IMR-90 (cell line): ENCODE data around the gene ANKRD40CL. TPM values are rescaled to one million over a fixed set of nuclear protein-coding genes. Genes with fewer than 3 reads are reported as not detected.

ENCODE experiments used
- ATAC-seq: fragments of 200-7000 bp; cut with Tn5 transposase; 2 replicates; pipeline ENCODE4 v1.9.1; 2020; ENCODE audit warnings: low read depth, mild to moderate bottlenecking, moderate library complexity
- BruUV-seq: library from RNA; stranded (reverse); fragments of 400-500 nt; replicated peaks from 2 replicates; lab custom pipeline; 2021; lab: Mats Ljungman, UMichigan
- CTCF ChIA-PET: fragments of 300-600 bp; formaldehyde crosslinking; extraction: SDS; loops from one replicate; lab custom pipeline; 2021; ENCODE audit warnings: antibody characterized with exemption; lab: Yijun Ruan, JAX
- POLR2A ChIA-PET: fragments of 300-600 bp; sonication (Branson Sonifier 250); formaldehyde crosslinking; loops from one replicate; lab custom pipeline; 2022; ENCODE audit warnings: antibody characterized with exemption; ENCODE audit not compliant: unreplicated experiment; lab: Charles Lee
- DNase-seq: peaks from one replicate; pipeline ENCODE4 v3.0.0; 2013
- H2AFZ ChIP-seq: replicated peaks from 2 replicates; pipeline ENCODE3; 2013; ENCODE audit warnings: low read length, mild to moderate bottlenecking; ENCODE audit not compliant: poor library complexity
- H2AK5ac ChIP-seq: 2 replicates; pipeline ENCODE4 v1.6.1; 2013; ENCODE audit warnings: low read depth, low read length, inconsistent platforms
- H2AK9ac ChIP-seq: replicated peaks from 2 replicates; pipeline ENCODE3; 2013; ENCODE audit warnings: mild to moderate bottlenecking, low read depth, low read length, moderate library complexity; ENCODE audit not compliant: poor library complexity
- H2BK120ac ChIP-seq: 2 replicates; pipeline ENCODE4 v1.6.1; 2013; ENCODE audit warnings: low read depth, low read length, inconsistent platforms
- H2BK15ac ChIP-seq: 3 replicates; pipeline ENCODE4 v1.6.1; 2013; ENCODE audit warnings: low read depth, low read length, inconsistent platforms
- H2BK20ac ChIP-seq: 2 replicates; pipeline ENCODE4 v1.6.1; 2013; ENCODE audit warnings: low read depth, mild to moderate bottlenecking, inconsistent platforms, low read length, moderate library complexity
- H2BK5ac ChIP-seq: 2 replicates; pipeline ENCODE4 v1.6.1; 2013; ENCODE audit warnings: mild to moderate bottlenecking, low read depth, low read length, inconsistent platforms; ENCODE audit not compliant: poor library complexity, severe bottlenecking
- H3K14ac ChIP-seq: replicated peaks from 2 replicates; pipeline ENCODE4 v1.6.1; 2013; ENCODE audit warnings: low read depth, low read length, inconsistent platforms
- H3K18ac ChIP-seq: 2 replicates; pipeline ENCODE4 v1.6.1; 2013; ENCODE audit warnings: low read depth, low read length, control low read depth
- H3K23ac ChIP-seq: 2 replicates; pipeline ENCODE4 v1.6.1; 2013; ENCODE audit warnings: low read depth, low read length, inconsistent platforms
- H3K27ac ChIP-seq: 2 replicates; pipeline ENCODE4 v1.5.1; 2013; ENCODE audit warnings: mild to moderate bottlenecking, control low read depth, low read length; ENCODE audit not compliant: insufficient read depth
- H3K27me3 ChIP-seq: 2 replicates; pipeline ENCODE4 v1.6.1; 2013; ENCODE audit warnings: low read length; ENCODE audit not compliant: control insufficient read depth, insufficient read depth
- H3K36me3 ChIP-seq: 2 replicates; pipeline ENCODE4 v1.6.1; 2013; ENCODE audit warnings: low read length, mixed read lengths; ENCODE audit not compliant: control insufficient read depth, insufficient read depth
- H3K4ac ChIP-seq: 2 replicates; pipeline ENCODE4 v1.6.1; 2013; ENCODE audit warnings: low read depth, low read length, inconsistent platforms
- H3K4me1 ChIP-seq: 2 replicates; pipeline ENCODE4 v1.6.1; 2013; ENCODE audit warnings: low read length, mixed read lengths; ENCODE audit not compliant: control insufficient read depth, insufficient read depth
- H3K4me2 ChIP-seq: 2 replicates; pipeline ENCODE4 v1.6.1; 2013; ENCODE audit warnings: low read depth, mild to moderate bottlenecking, control low read depth, low read length, moderate library complexity
- H3K4me3 ChIP-seq: 2 replicates; pipeline ENCODE4 v1.5.1; 2013; ENCODE audit warnings: low read depth, mild to moderate bottlenecking, control low read depth, low read length, moderate library complexity; ENCODE audit not compliant: insufficient read depth
- H3K56ac ChIP-seq: 2 replicates; pipeline ENCODE4 v1.6.1; 2013; ENCODE audit warnings: low read length, inconsistent platforms; ENCODE audit not compliant: insufficient read depth; ENCODE audit errors: extremely low read depth
- H3K79me1 ChIP-seq, 2 experiments: 2 replicates each; pipeline ENCODE4 v1.6.1; 2013; ENCODE audit warnings: low read length in 2 of 2, inconsistent platforms in 1 of 2, low read depth in 1 of 2
- H3K9ac ChIP-seq: 2 replicates; pipeline ENCODE4 v1.6.1; 2013; ENCODE audit warnings: low read depth, low read length, control low read depth
- H3K9me1 ChIP-seq: 2 replicates; pipeline ENCODE4 v1.6.1; 2013; ENCODE audit warnings: low read length, inconsistent platforms; ENCODE audit not compliant: insufficient read depth
- H3K9me3 ChIP-seq: 2 replicates; pipeline ENCODE4 v1.6.1; 2013; ENCODE audit warnings: low read length; ENCODE audit not compliant: control insufficient read depth, insufficient read depth
- H4K20me1 ChIP-seq: 2 replicates; pipeline ENCODE4 v1.6.1; 2013; ENCODE audit warnings: low read length, inconsistent platforms; ENCODE audit not compliant: insufficient read depth
- H4K5ac ChIP-seq: 2 replicates; pipeline ENCODE4 v1.6.1; 2013; ENCODE audit warnings: mild to moderate bottlenecking, low read depth, low read length, control low read depth
- H4K8ac ChIP-seq, 2 experiments: 2 replicates each; pipeline ENCODE4 v1.6.1; 2013; ENCODE audit warnings: low read depth in 2 of 2, low read length in 2 of 2, control low read depth in 1 of 2, inconsistent platforms in 1 of 2
- H4K91ac ChIP-seq: 2 replicates; pipeline ENCODE4 v1.6.1; 2013; ENCODE audit warnings: low read depth, low read length, inconsistent platforms; ENCODE audit not compliant: insufficient read depth
- BHLHE40 ChIP-seq: fragments of 150-350 bp; IDR thresholded peaks from 2 replicates; pipeline ENCODE4 v1.6.1; 2016; ENCODE audit warnings: mild to moderate bottlenecking, low read depth, low read length
- CEBPB ChIP-seq: IDR thresholded peaks from 2 replicates; pipeline ENCODE4 v1.6.1; 2012; ENCODE audit warnings: low read depth, low read length, improper control_type of control experiment
- CHD1 ChIP-seq: IDR thresholded peaks from 2 replicates; pipeline ENCODE4 v1.6.1; 2012; ENCODE audit warnings: low read depth, low read length, improper control_type of control experiment
- MAFK ChIP-seq: IDR thresholded peaks from 2 replicates; pipeline ENCODE4 v1.6.1; 2012; ENCODE audit warnings: low read depth, low read length, improper control_type of control experiment
- MAZ ChIP-seq: IDR thresholded peaks from 2 replicates; pipeline ENCODE4 v1.6.1; 2012; ENCODE audit warnings: low read depth, mild to moderate bottlenecking, low read length, improper control_type of control experiment, moderate library complexity, borderline replicate concordance
- MXI1 ChIP-seq: IDR thresholded peaks from 2 replicates; pipeline ENCODE4 v1.6.1; 2012; ENCODE audit warnings: low read depth, mild to moderate bottlenecking, low read length, moderate library complexity, borderline replicate concordance
- NFE2L2 ChIP-seq: fragments of 150-350 bp; IDR thresholded peaks from 2 replicates; pipeline ENCODE4 v1.6.1; 2016; ENCODE audit warnings: low read depth, mild to moderate bottlenecking, low read length
- POLR2A ChIP-seq: IDR thresholded peaks from 2 replicates; pipeline ENCODE4 v1.6.1; 2012; ENCODE audit warnings: mild to moderate bottlenecking, low read depth, low read length
- RCOR1 ChIP-seq: IDR thresholded peaks from 2 replicates; pipeline ENCODE4 v1.6.1; 2012; ENCODE audit warnings: mild to moderate bottlenecking, low read length, improper control_type of control experiment; ENCODE audit not compliant: insufficient replicate concordance
- SMC3 ChIP-seq: fragments of 150-350 bp; IDR thresholded peaks from 2 replicates; pipeline ENCODE4 v1.6.1; 2016; ENCODE audit warnings: low read depth, mild to moderate bottlenecking, antibody characterized with exemption, low read length, moderate library complexity
- WGBS, 2 experiments: methylation state at CpG; one replicate each; pipeline versions ENCODE4 v1.1.5 to v1.1.7; 2013; ENCODE audit warnings: missing lambda C conversion rate in 2 of 2; ENCODE audit not compliant: insufficient read length in 1 of 2; ENCODE audit errors: extremely low coverage in 2 of 2; 5-methylcytosine and 5-hydroxymethylcytosine counted together
- dilution Hi-C: fragments of 300-500 bp; cut with HindIII; formaldehyde crosslinking; loops from one replicate; pipeline ENCODE4 v1.14.3; 2018; ENCODE audit warnings: low sequenced_read_pairs; ENCODE audit not compliant: unreplicated experiment
- in situ Hi-C: fragments of 300-500 bp; cut with MboI; formaldehyde crosslinking; loops from 3 replicates; pipeline ENCODE4 v1.14.3; 2019; ENCODE audit warnings: low sequenced_read_pairs, inconsistent platforms, mixed read lengths
- intact Hi-C: fragments of 100-400 bp; cut with micrococcal nuclease; formaldehyde crosslinking; loops from 2 replicates; pipeline ENCODE4 v1.10.0; 2022
- polyA plus RNA-seq, 3 experiments: library from polyadenylated mRNA; depleted of rRNA; stranded (reverse); fragments of >200 nt; gene quantifications; 2 replicates each; pipeline ENCODE4 v1.2.3, GENCODE V29; 2012; ENCODE audit warnings: low replicate concordance in 1 of 3
- total RNA-seq: library from RNA; depleted of rRNA; stranded (reverse); fragments of >200 nt; gene quantifications from 2 replicates; pipeline ENCODE4 v1.2.3, GENCODE V29; 2012
- TF ChIP-seq, protein P1 (sequence below): conservative IDR thresholded peaks from 2 replicates; pipeline ENCODE4 v1.5.1; 2012; ENCODE audit warnings: mild to moderate bottlenecking, low read depth, low read length, improper control_type of control experiment
- TF ChIP-seq, protein P2 (sequence below): fragments of 150-350 bp; IDR thresholded peaks from 2 replicates; pipeline ENCODE4 v1.6.1; 2016; ENCODE audit warnings: low read depth, mild to moderate bottlenecking, low read length, moderate library complexity, borderline replicate concordance

The ANKRD40CL gene
- total and polyA plus RNA-seq, 2 of the 4 experiments (the other 2 are of a cell fraction): not detected

DNA sequence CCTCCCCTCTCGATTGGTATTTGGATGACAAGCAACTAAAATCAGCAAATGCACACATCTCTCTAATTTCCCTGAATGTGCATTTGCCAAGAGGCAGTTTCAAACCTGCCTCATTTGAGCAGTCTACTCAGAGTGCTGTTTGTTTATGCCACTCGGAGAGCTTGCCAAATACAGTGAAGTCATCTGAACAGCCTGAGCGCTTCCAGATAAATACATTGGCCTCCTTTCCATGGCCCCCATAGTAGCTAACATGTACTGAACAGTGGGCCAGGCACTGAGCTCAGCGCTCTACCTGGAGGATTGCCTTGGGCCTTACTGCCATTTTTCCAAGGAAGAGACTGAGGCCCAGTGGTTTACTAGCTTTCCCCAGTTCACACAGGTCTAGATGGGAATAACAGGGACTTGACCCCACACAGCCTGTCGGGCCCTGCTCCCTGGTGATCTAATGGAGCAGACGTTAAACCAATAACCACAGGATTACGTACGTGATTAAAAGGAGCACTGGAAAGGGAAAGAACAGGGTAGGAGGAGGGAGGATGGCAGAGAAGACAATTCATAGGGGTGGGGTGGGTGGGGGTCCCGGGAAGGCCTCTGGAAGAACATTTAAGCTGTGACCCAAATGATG is 18.7 kb upstream of the ANKRD40CL start:
- intact Hi-C loops: no loop called here
- dilution Hi-C loops: no loop called here
- TF ChIP-seq, protein P1, sequence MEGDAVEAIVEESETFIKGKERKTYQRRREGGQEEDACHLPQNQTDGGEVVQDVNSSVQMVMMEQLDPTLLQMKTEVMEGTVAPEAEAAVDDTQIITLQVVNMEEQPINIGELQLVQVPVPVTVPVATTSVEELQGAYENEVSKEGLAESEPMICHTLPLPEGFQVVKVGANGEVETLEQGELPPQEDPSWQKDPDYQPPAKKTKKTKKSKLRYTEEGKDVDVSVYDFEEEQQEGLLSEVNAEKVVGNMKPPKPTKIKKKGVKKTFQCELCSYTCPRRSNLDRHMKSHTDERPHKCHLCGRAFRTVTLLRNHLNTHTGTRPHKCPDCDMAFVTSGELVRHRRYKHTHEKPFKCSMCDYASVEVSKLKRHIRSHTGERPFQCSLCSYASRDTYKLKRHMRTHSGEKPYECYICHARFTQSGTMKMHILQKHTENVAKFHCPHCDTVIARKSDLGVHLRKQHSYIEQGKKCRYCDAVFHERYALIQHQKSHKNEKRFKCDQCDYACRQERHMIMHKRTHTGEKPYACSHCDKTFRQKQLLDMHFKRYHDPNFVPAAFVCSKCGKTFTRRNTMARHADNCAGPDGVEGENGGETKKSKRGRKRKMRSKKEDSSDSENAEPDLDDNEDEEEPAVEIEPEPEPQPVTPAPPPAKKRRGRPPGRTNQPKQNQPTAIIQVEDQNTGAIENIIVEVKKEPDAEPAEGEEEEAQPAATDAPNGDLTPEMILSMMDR: no peak
- no peak for TF ChIP-seq BHLHE40
- no peak for TF ChIP-seq SMC3
- TF ChIP-seq MAZ: peak; percentile 75
- TF ChIP-seq MAFK: peak; percentile 2; the same call in 1 of the 2 replicates
- TF ChIP-seq CHD1: no peak
- no peak for TF ChIP-seq NFE2L2
- peak; percentile 53; the same call in 1 of the 2 replicates for TF ChIP-seq CEBPB
- no peak for TF ChIP-seq POLR2A
- TF ChIP-seq, protein P2, sequence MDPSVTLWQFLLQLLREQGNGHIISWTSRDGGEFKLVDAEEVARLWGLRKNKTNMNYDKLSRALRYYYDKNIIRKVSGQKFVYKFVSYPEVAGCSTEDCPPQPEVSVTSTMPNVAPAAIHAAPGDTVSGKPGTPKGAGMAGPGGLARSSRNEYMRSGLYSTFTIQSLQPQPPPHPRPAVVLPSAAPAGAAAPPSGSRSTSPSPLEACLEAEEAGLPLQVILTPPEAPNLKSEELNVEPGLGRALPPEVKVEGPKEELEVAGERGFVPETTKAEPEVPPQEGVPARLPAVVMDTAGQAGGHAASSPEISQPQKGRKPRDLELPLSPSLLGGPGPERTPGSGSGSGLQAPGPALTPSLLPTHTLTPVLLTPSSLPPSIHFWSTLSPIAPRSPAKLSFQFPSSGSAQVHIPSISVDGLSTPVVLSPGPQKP: no peak
- no peak for TF ChIP-seq MXI1
- no peak for TF ChIP-seq RCOR1

More for the DNA sequence above, 18.7 kb upstream of the ANKRD40CL start:
- peak overlapping the region; percentile 52 for H2BK120ac ChIP-seq
- peak overlapping the region; percentile 40; the same call in 1 of the 3 replicates for H2BK15ac ChIP-seq
- H3K9me3 ChIP-seq: no peaks in the 10 kb centered on the region
- BruUV-seq: no TSS peak
- H3K27me3 ChIP-seq: no peaks in the 10 kb centered on the region; the same call in 1 of the 2 replicates
- H3K4me3 ChIP-seq: no peak overlapping the region
- H2AFZ ChIP-seq: peak overlapping the region; percentile 53
- H2BK5ac ChIP-seq: no peak overlapping the region
- no peaks in the 10 kb centered on the region for H3K36me3 ChIP-seq
- in situ Hi-C loops: loop anchor here (5.0 kb wide), 1 partner anchor 56 kb away; no protein-coding TSS in a partner anchor
- no peaks in the 10 kb centered on the region for H4K20me1 ChIP-seq
- peak overlapping the region; percentile 5; the same call in 1 of the 2 replicates for H2AK5ac ChIP-seq
- peak overlapping the region; percentile 39 for H3K18ac ChIP-seq
- H3K79me1 ChIP-seq: no peaks in the 10 kb centered on the region
- H3K27ac ChIP-seq: peak overlapping the region; percentile 31; the same call in 1 of the 2 replicates
- peak overlapping the region; percentile 55 for H2AK9ac ChIP-seq
- no peak overlapping the region for H3K23ac ChIP-seq
- peak overlapping the region in 1 of 2 experiments; percentile 29; a peak in 3 of 4 replicates for H4K8ac ChIP-seq
- no peak overlapping the region; the same call in 1 of the 2 replicates for H4K91ac ChIP-seq
- H3K9me1 ChIP-seq: 0 out of 2 replicates have a peak, but pooled peaks cover 3% of the 10 kb centered on the region
- no peak overlapping the region; the same call in 1 of the 2 replicates for H2BK20ac ChIP-seq
- ChIA-PET CTCF (interaction anchor here (0.6 to 1.5 kb wide), 4 partner anchors 20 to 171 kb away, joined by 3 to 6 read pairs (median 4); no protein-coding TSS in a partner anchor), POLR2A (interaction anchor here (0.6 kb wide), 1 partner anchor 171 kb away, joined by 3 read pairs; no protein-coding TSS in a partner anchor)
- peak overlapping the region; percentile 28 for H4K5ac ChIP-seq
- DNase-seq: peak; percentile 90
- peak overlapping the region; percentile 48 for H3K14ac ChIP-seq
- H3K9ac ChIP-seq: no peak overlapping the region
- H3K4me1 ChIP-seq: peaks cover 16% of the 10 kb centered on the region
- ATAC-seq: peak; percentile 78
- no peak overlapping the region for H3K56ac ChIP-seq
- no peak overlapping the region; the same call in none of the 2 replicates for H3K4ac ChIP-seq
- H3K4me2 ChIP-seq: peak overlapping the region; percentile 3; the same call in 1 of the 2 replicates
- 24% methylated on average over 4 of the region's 9 CpGs; no CpG with 5 or more reads in 1 of the 2 experiments for WGBS, 2 experiments
